IMR-90 (cell line): ENCODE results near the gene IGDCC3. TPM values are rescaled to one million over a fixed set of nuclear protein-coding genes. Genes with fewer than 3 reads are reported as not detected.

Experiments
- ATAC-seq: fragments of 200-7000 bp; cut with Tn5 transposase; 2 replicates; pipeline ENCODE4 v1.9.1; 2020; ENCODE audit warnings: low read depth, mild to moderate bottlenecking, moderate library complexity
- BruUV-seq: library from RNA; stranded (reverse); fragments of 400-500 nt; replicated peaks from 2 replicates; lab custom pipeline; 2021; lab: Mats Ljungman, UMichigan
- CTCF ChIA-PET: fragments of 300-600 bp; formaldehyde crosslinking; extraction: SDS; loops from one replicate; lab custom pipeline; 2021; ENCODE audit warnings: antibody characterized with exemption; lab: Yijun Ruan, JAX
- POLR2A ChIA-PET: fragments of 300-600 bp; sonication (Branson Sonifier 250); formaldehyde crosslinking; loops from one replicate; lab custom pipeline; 2022; ENCODE audit warnings: antibody characterized with exemption; ENCODE audit not compliant: unreplicated experiment; lab: Charles Lee
- DNase-seq: peaks from one replicate; pipeline ENCODE4 v3.0.0; 2013
- H2AFZ ChIP-seq: replicated peaks from 2 replicates; pipeline ENCODE3; 2013; ENCODE audit warnings: low read length, mild to moderate bottlenecking; ENCODE audit not compliant: poor library complexity
- H2AK5ac ChIP-seq: 2 replicates; pipeline ENCODE4 v1.6.1; 2013; ENCODE audit warnings: low read depth, low read length, inconsistent platforms
- H2AK9ac ChIP-seq: replicated peaks from 2 replicates; pipeline ENCODE3; 2013; ENCODE audit warnings: mild to moderate bottlenecking, low read depth, low read length, moderate library complexity; ENCODE audit not compliant: poor library complexity
- H2BK120ac ChIP-seq: 2 replicates; pipeline ENCODE4 v1.6.1; 2013; ENCODE audit warnings: low read depth, low read length, inconsistent platforms
- H2BK15ac ChIP-seq: 3 replicates; pipeline ENCODE4 v1.6.1; 2013; ENCODE audit warnings: low read depth, low read length, inconsistent platforms
- H2BK20ac ChIP-seq: 2 replicates; pipeline ENCODE4 v1.6.1; 2013; ENCODE audit warnings: low read depth, mild to moderate bottlenecking, inconsistent platforms, low read length, moderate library complexity
- H2BK5ac ChIP-seq: 2 replicates; pipeline ENCODE4 v1.6.1; 2013; ENCODE audit warnings: mild to moderate bottlenecking, low read depth, low read length, inconsistent platforms; ENCODE audit not compliant: poor library complexity, severe bottlenecking
- H3K14ac ChIP-seq: replicated peaks from 2 replicates; pipeline ENCODE4 v1.6.1; 2013; ENCODE audit warnings: low read depth, low read length, inconsistent platforms
- H3K18ac ChIP-seq: 2 replicates; pipeline ENCODE4 v1.6.1; 2013; ENCODE audit warnings: low read depth, low read length, control low read depth
- H3K23ac ChIP-seq: 2 replicates; pipeline ENCODE4 v1.6.1; 2013; ENCODE audit warnings: low read depth, low read length, inconsistent platforms
- H3K27ac ChIP-seq: 2 replicates; pipeline ENCODE4 v1.5.1; 2013; ENCODE audit warnings: mild to moderate bottlenecking, control low read depth, low read length; ENCODE audit not compliant: insufficient read depth
- H3K27me3 ChIP-seq: 2 replicates; pipeline ENCODE4 v1.6.1; 2013; ENCODE audit warnings: low read length; ENCODE audit not compliant: control insufficient read depth, insufficient read depth
- H3K36me3 ChIP-seq: 2 replicates; pipeline ENCODE4 v1.6.1; 2013; ENCODE audit warnings: low read length, mixed read lengths; ENCODE audit not compliant: control insufficient read depth, insufficient read depth
- H3K4ac ChIP-seq: 2 replicates; pipeline ENCODE4 v1.6.1; 2013; ENCODE audit warnings: low read depth, low read length, inconsistent platforms
- H3K4me1 ChIP-seq: 2 replicates; pipeline ENCODE4 v1.6.1; 2013; ENCODE audit warnings: low read length, mixed read lengths; ENCODE audit not compliant: control insufficient read depth, insufficient read depth
- H3K4me2 ChIP-seq: 2 replicates; pipeline ENCODE4 v1.6.1; 2013; ENCODE audit warnings: low read depth, mild to moderate bottlenecking, control low read depth, low read length, moderate library complexity
- H3K4me3 ChIP-seq: 2 replicates; pipeline ENCODE4 v1.5.1; 2013; ENCODE audit warnings: low read depth, mild to moderate bottlenecking, control low read depth, low read length, moderate library complexity; ENCODE audit not compliant: insufficient read depth
- H3K56ac ChIP-seq: 2 replicates; pipeline ENCODE4 v1.6.1; 2013; ENCODE audit warnings: low read length, inconsistent platforms; ENCODE audit not compliant: insufficient read depth; ENCODE audit errors: extremely low read depth
- H3K79me1 ChIP-seq, 2 experiments: 2 replicates each; pipeline ENCODE4 v1.6.1; 2013; ENCODE audit warnings: low read length in 2 of 2, inconsistent platforms in 1 of 2, low read depth in 1 of 2
- H3K9ac ChIP-seq: 2 replicates; pipeline ENCODE4 v1.6.1; 2013; ENCODE audit warnings: low read depth, low read length, control low read depth
- H3K9me1 ChIP-seq: 2 replicates; pipeline ENCODE4 v1.6.1; 2013; ENCODE audit warnings: low read length, inconsistent platforms; ENCODE audit not compliant: insufficient read depth
- H3K9me3 ChIP-seq: 2 replicates; pipeline ENCODE4 v1.6.1; 2013; ENCODE audit warnings: low read length; ENCODE audit not compliant: control insufficient read depth, insufficient read depth
- H4K20me1 ChIP-seq: 2 replicates; pipeline ENCODE4 v1.6.1; 2013; ENCODE audit warnings: low read length, inconsistent platforms; ENCODE audit not compliant: insufficient read depth
- H4K5ac ChIP-seq: 2 replicates; pipeline ENCODE4 v1.6.1; 2013; ENCODE audit warnings: mild to moderate bottlenecking, low read depth, low read length, control low read depth
- H4K8ac ChIP-seq, 2 experiments: 2 replicates each; pipeline ENCODE4 v1.6.1; 2013; ENCODE audit warnings: low read depth in 2 of 2, low read length in 2 of 2, control low read depth in 1 of 2, inconsistent platforms in 1 of 2
- H4K91ac ChIP-seq: 2 replicates; pipeline ENCODE4 v1.6.1; 2013; ENCODE audit warnings: low read depth, low read length, inconsistent platforms; ENCODE audit not compliant: insufficient read depth
- BHLHE40 ChIP-seq: fragments of 150-350 bp; IDR thresholded peaks from 2 replicates; pipeline ENCODE4 v1.6.1; 2016; ENCODE audit warnings: mild to moderate bottlenecking, low read depth, low read length
- CEBPB ChIP-seq: IDR thresholded peaks from 2 replicates; pipeline ENCODE4 v1.6.1; 2012; ENCODE audit warnings: low read depth, low read length, improper control_type of control experiment
- CHD1 ChIP-seq: IDR thresholded peaks from 2 replicates; pipeline ENCODE4 v1.6.1; 2012; ENCODE audit warnings: low read depth, low read length, improper control_type of control experiment
- CTCF ChIP-seq: conservative IDR thresholded peaks from 2 replicates; pipeline ENCODE4 v1.5.1; 2012; ENCODE audit warnings: mild to moderate bottlenecking, low read depth, low read length, improper control_type of control experiment
- ELK1 ChIP-seq: fragments of 150-350 bp; IDR thresholded peaks from 2 replicates; pipeline ENCODE4 v1.6.1; 2016; ENCODE audit warnings: low read depth, mild to moderate bottlenecking, low read length, moderate library complexity, borderline replicate concordance
- FOS ChIP-seq: fragments of 150-350 bp; IDR thresholded peaks from 2 replicates; pipeline ENCODE4 v1.6.1; 2016; ENCODE audit warnings: low read depth, low read length
- MAFK ChIP-seq: IDR thresholded peaks from 2 replicates; pipeline ENCODE4 v1.6.1; 2012; ENCODE audit warnings: low read depth, low read length, improper control_type of control experiment
- MAZ ChIP-seq: IDR thresholded peaks from 2 replicates; pipeline ENCODE4 v1.6.1; 2012; ENCODE audit warnings: low read depth, mild to moderate bottlenecking, low read length, improper control_type of control experiment, moderate library complexity, borderline replicate concordance
- MXI1 ChIP-seq: IDR thresholded peaks from 2 replicates; pipeline ENCODE4 v1.6.1; 2012; ENCODE audit warnings: low read depth, mild to moderate bottlenecking, low read length, moderate library complexity, borderline replicate concordance
- NFE2L2 ChIP-seq: fragments of 150-350 bp; IDR thresholded peaks from 2 replicates; pipeline ENCODE4 v1.6.1; 2016; ENCODE audit warnings: low read depth, mild to moderate bottlenecking, low read length
- POLR2A ChIP-seq: IDR thresholded peaks from 2 replicates; pipeline ENCODE4 v1.6.1; 2012; ENCODE audit warnings: mild to moderate bottlenecking, low read depth, low read length
- RAD21 ChIP-seq: IDR thresholded peaks from 2 replicates; pipeline ENCODE4 v1.6.1; 2012; ENCODE audit warnings: low read length, improper control_type of control experiment
- RCOR1 ChIP-seq: IDR thresholded peaks from 2 replicates; pipeline ENCODE4 v1.6.1; 2012; ENCODE audit warnings: mild to moderate bottlenecking, low read length, improper control_type of control experiment; ENCODE audit not compliant: insufficient replicate concordance
- SMC3 ChIP-seq: fragments of 150-350 bp; IDR thresholded peaks from 2 replicates; pipeline ENCODE4 v1.6.1; 2016; ENCODE audit warnings: low read depth, mild to moderate bottlenecking, antibody characterized with exemption, low read length, moderate library complexity
- USF2 ChIP-seq: fragments of 150-350 bp; IDR thresholded peaks from 2 replicates; pipeline ENCODE4 v1.6.1; 2017; ENCODE audit warnings: mild to moderate bottlenecking, antibody characterized with exemption, low read length, low read depth
- dilution Hi-C: fragments of 300-500 bp; cut with HindIII; formaldehyde crosslinking; loops from one replicate; pipeline ENCODE4 v1.14.3; 2018; ENCODE audit warnings: low sequenced_read_pairs; ENCODE audit not compliant: unreplicated experiment
- in situ Hi-C: fragments of 300-500 bp; cut with MboI; formaldehyde crosslinking; loops from 3 replicates; pipeline ENCODE4 v1.14.3; 2019; ENCODE audit warnings: low sequenced_read_pairs, inconsistent platforms, mixed read lengths
- intact Hi-C: fragments of 100-400 bp; cut with micrococcal nuclease; formaldehyde crosslinking; loops from 2 replicates; pipeline ENCODE4 v1.10.0; 2022
- polyA plus RNA-seq, 3 experiments: library from polyadenylated mRNA; depleted of rRNA; stranded (reverse); fragments of >200 nt; gene quantifications; 2 replicates each; pipeline ENCODE4 v1.2.3, GENCODE V29; 2012; ENCODE audit warnings: low replicate concordance in 1 of 3
- total RNA-seq: library from RNA; depleted of rRNA; stranded (reverse); fragments of >200 nt; gene quantifications from 2 replicates; pipeline ENCODE4 v1.2.3, GENCODE V29; 2012

IGDCC3 gene
- total and polyA plus RNA-seq, 2 of the 4 experiments (the other 2 are of a cell fraction): 0.18 to 0.19 TPM

- no peak for ATAC-seq
- peaks cover 0 to 11% of the 10 kb centered on the region in 2 experiments; a peak in 1 of 4 replicates for H3K79me1 ChIP-seq
- H2AK5ac ChIP-seq: no peak overlapping the region
- DNase-seq: no peak
- peaks cover 2% of the 10 kb centered on the region; the same call in 1 of the 2 replicates for H3K27me3 ChIP-seq
- intact Hi-C loops (no loop called here), dilution Hi-C loops (no loop called here), in situ Hi-C loops (no loop called here)
- no peak overlapping the region for H4K91ac ChIP-seq
- CTCF ChIA-PET: interaction anchor here (1.1 kb wide), 1 partner anchor 13 kb away, joined by 4 read pairs; no protein-coding TSS in a partner anchor
- H3K9me1 ChIP-seq: peaks cover 13% of the 10 kb centered on the region
- H3K9ac ChIP-seq: no peak overlapping the region
- H3K4me2 ChIP-seq: no peak overlapping the region
- no peak overlapping the region for H4K5ac ChIP-seq
- POLR2A ChIA-PET: interaction anchor here (0.6 to 1.1 kb wide), 2 partner anchors 8 to 20 kb away, joined by 3 read pairs; no protein-coding TSS in a partner anchor
- H3K27ac ChIP-seq: no peak overlapping the region
- H2BK5ac ChIP-seq: no peak overlapping the region
- no peak overlapping the region for H3K56ac ChIP-seq
- no TSS peak for BruUV-seq
- no peak overlapping the region for H2BK120ac ChIP-seq
- no peak overlapping the region for H2BK20ac ChIP-seq
- peak overlapping the region; percentile 56 for H2AK9ac ChIP-seq
- H3K4ac ChIP-seq: no peak overlapping the region
- no peak overlapping the region for H2AFZ ChIP-seq
- peaks cover 17% of the 10 kb centered on the region for H3K4me1 ChIP-seq
- H4K8ac ChIP-seq: 0 out of 4 replicates have a peak overlapping the region, but pooled peaks of 1 of the 2 experiments have one; percentile 17
- H4K20me1 ChIP-seq: no peaks in the 10 kb centered on the region
- no peak overlapping the region for H3K4me3 ChIP-seq
- H3K18ac ChIP-seq: no peak overlapping the region
- no peaks in the 10 kb centered on the region for H3K36me3 ChIP-seq
- no peak overlapping the region for H3K23ac ChIP-seq
- H2BK15ac ChIP-seq: no peak overlapping the region
- H3K9me3 ChIP-seq: no peaks in the 10 kb centered on the region
- no peak overlapping the region for H3K14ac ChIP-seq
- no peak for TF ChIP-seq CEBPB
- TF ChIP-seq BHLHE40: no peak
- TF ChIP-seq ELK1: no peak
- no peak for TF ChIP-seq MAZ
- no peak for TF ChIP-seq RCOR1
- no peak for TF ChIP-seq NFE2L2
- TF ChIP-seq CTCF: no peak
- TF ChIP-seq MAFK: no peak
- no peak for TF ChIP-seq CHD1
- no peak for TF ChIP-seq RAD21
- TF ChIP-seq MXI1: no peak
- TF ChIP-seq POLR2A: no peak
- no peak for TF ChIP-seq USF2
- no peak for TF ChIP-seq SMC3
- no peak for TF ChIP-seq FOS
Observed at GRCh38 chr15:65413051-65413759, 35.4 kb upstream of the IGDCC3 start.
